Measurements from ENCODE around the gene MVB12B.
A peak's percentile ranks its signal among the peaks of the same experiment; 100 is the strongest.

Gene MVB12B

GRCh38 chr9:126515001-126515872, 188.6 kb downstream of the MVB12B start:
- DNase-seq (ENCODE audit: low read depth in 1 of 2, low spot score in 1 of 2) = no peak

GRCh38 chr9:126515873-126516505, 189.4 kb downstream of the MVB12B start:
- no peak for DNase-seq (ENCODE audit: low read depth in 1 of 2, low spot score in 1 of 2)

- no peak for DNase-seq (ENCODE audit: low read depth in 1 of 2, low spot score in 1 of 2)
Observed at GRCh38 chr9:126516561-126516935, 189.9 kb downstream of the MVB12B start.

GRCh38 chr9:126516936-126517832, 190.6 kb downstream of the MVB12B start:
- DNase-seq (ENCODE audit: low read depth in 1 of 2, low spot score in 1 of 2) = peak; percentile 17 to 30

GRCh38 chr9:126517833-126518356, 191.3 kb downstream of the MVB12B start:
- no peak for DNase-seq (ENCODE audit: low read depth in 1 of 2, low spot score in 1 of 2)

GRCh38 chr9:126518763-126519162, 192.1 kb downstream of the MVB12B start:
- DNase-seq (ENCODE audit: low read depth in 1 of 2, low spot score in 1 of 2) = no peak

GRCh38 chr9:126519660-126520420, 193.2 kb downstream of the MVB12B start:
- DNase-seq (ENCODE audit: low read depth in 1 of 2, low spot score in 1 of 2) = no peak

- DNase-seq (ENCODE audit: low read depth in 1 of 2, low spot score in 1 of 2) = no peak
Observed at GRCh38 chr9:126520453-126520852, 193.8 kb downstream of the MVB12B start.

- no peak for DNase-seq (ENCODE audit: low read depth in 1 of 2, low spot score in 1 of 2)
Observed at GRCh38 chr9:126521089-126521488, 194.5 kb downstream of the MVB12B start.

GRCh38 chr9:126521551-126521950, 194.9 kb downstream of the MVB12B start:
- no peak for DNase-seq (ENCODE audit: low read depth in 1 of 2, low spot score in 1 of 2)

GRCh38 chr9:126521976-126522590, 195.5 kb downstream of the MVB12B start:
- DNase-seq (ENCODE audit: low read depth in 1 of 2, low spot score in 1 of 2) = no peak

- DNase-seq (ENCODE audit: low read depth in 1 of 2, low spot score in 1 of 2) = no peak
Observed at GRCh38 chr9:126522612-126523356, 196.2 kb downstream of the MVB12B start.

- DNase-seq (ENCODE audit: low read depth in 1 of 2, low spot score in 1 of 2) = no peak
Observed at GRCh38 chr9:126523611-126524111, 197.0 kb downstream of the MVB12B start.

GRCh38 chr9:126524353-126525077, 197.9 kb downstream of the MVB12B start:
- no peak for DNase-seq (ENCODE audit: low read depth in 1 of 2, low spot score in 1 of 2)

GRCh38 chr9:126526218-126527108, 199.8 kb downstream of the MVB12B start:
- DNase-seq (ENCODE audit: low read depth in 1 of 2, low spot score in 1 of 2) = no peak

- DNase-seq (ENCODE audit: low read depth in 1 of 2, low spot score in 1 of 2) = no peak
Observed at GRCh38 chr9:126527109-126527825, 200.6 kb downstream of the MVB12B start.

GRCh38 chr9:126528111-126528510, 201.5 kb downstream of the MVB12B start:
- DNase-seq (ENCODE audit: low read depth in 1 of 2, low spot score in 1 of 2) = no peak

Data from activated CD4-positive, alpha-beta T cell treated with anti-CD3 and anti-CD28 coated beads, Interleukin-2, amount 50 U/mL, for 24 hours (primary cell).